HT-29 (cell line): ENCODE results near the gene CCDC90B. TPM values are rescaled to one million over a fixed set of nuclear protein-coding genes. Genes with fewer than 3 reads are reported as not detected.
A peak's percentile ranks its signal among the peaks of the same experiment; 100 is the strongest.

Experiments used
- DNase-seq: peaks from one replicate; pipeline ENCODE4 v3.0.0-alpha.2; 2015; ENCODE audit warnings: low spot score
- small RNA-seq: library from RNA; depleted of rRNA; stranded (forward); fragments of <200 nt; gene quantifications from one replicate; pipeline ENCODE3, GENCODE V24; 2014
- total RNA-seq: library from RNA; depleted of rRNA; stranded (reverse); fragments of >200 nt; shearing (Covaris generic); gene quantifications from 2 replicates; pipeline ENCODE4 v1.2.3, GENCODE V29; 2014; rRNA removed

Gene CCDC90B
- total RNA-seq, 1 experiment from 2014 or later, result 29.9 TPM

DNA sequence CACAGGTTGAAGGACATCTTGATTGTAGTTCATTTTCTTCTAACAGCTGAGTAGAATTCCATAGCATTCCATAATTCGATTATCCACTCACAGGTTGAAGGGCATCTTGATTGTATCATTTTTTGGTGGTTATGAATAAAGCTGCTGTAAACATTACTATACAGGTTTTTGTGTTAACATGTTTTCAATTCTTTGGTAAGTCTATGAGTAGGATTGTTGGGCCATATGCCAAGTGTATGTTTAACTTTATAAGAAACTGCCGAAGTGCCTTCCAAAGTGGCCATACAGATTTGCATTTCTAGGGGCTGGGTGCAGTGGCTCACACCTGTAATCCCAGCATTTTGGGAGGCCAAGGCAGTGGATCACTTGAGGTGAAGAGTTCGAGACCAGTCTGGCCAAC lies 48.1 kb downstream of the CCDC90B start:
- DNase-seq, result no peak

DNA sequence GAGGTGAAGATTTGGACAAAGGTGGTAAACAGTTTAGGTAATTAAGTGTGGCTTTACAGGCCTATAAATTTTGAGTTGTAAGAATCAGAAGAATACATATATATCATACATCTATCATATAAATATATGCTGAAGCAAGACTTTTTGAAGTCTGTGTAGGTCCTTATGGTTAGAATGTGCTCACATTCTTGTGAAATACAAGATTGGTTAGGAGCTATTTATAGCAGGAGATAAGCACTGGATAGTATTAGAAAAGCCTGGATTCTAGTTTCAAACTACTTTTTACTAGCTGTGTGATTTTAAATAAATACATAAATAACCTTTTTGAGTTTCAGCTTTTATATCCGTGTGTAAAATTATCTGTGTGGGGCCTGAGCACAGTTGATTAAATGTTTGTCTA lies 50.3 kb downstream of the CCDC90B start:
- DNase-seq, result no peak

DNA sequence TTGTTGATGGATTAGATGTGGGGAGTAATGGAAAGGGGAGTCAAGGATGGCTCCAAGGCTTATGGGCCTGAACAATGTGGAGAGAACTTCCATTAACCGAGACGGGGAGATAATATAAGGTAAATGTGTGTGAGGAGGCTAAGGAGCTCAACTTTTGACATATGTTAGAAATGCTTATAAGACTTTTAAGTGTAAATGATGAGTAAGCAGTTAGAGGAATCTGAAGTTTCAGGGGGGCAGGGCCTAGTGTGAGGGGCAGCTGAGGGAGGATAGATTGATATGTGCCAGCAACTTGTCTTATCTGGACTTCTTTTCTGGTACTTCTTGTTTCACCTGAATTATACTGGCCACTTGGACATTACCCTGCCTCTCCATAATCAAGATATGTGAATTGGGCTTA lies 62.7 kb downstream of the CCDC90B start:
- no peak for DNase-seq

DNA sequence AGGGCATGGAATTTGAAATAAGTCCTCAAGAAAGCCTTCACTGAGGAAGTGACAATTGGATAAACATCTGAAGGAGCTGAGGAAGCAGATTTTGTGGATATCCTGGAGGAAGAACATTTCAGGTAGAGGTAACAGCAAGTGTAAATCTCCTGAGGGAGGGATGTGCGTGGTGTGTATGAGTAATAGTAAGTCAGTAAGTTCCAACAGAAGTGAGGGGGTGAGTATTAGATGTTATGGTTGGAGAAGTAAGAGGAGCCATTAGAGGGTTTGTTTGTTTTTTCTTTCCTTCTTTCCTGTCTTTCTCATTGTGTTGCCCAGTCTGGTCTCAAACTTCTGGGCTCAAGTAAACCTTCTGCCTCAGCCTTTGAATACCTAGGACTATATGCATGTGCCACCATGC lies 63.7 kb downstream of the CCDC90B start:
- DNase-seq, result no peak

DNA sequence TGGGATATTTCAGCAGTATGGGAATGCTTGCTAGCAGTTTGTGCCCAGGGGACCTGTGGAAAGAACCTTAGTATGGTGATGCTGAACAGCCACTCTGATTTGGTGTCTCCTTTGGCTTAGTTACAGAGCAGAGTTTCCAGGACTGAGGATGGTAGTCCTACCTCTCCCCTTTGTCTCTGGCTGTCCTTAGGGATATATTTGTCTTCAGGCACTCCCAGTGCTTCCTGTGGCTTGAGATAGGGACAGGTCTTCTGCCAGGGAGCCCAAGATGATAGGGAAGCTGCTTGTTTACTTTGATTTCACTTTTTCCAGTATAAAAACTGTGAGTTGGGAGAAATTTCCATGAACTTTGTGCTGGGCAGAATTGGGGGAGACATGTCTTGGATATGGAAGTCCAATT lies 64.5 kb downstream of the CCDC90B start:
- no peak for DNase-seq

DNA sequence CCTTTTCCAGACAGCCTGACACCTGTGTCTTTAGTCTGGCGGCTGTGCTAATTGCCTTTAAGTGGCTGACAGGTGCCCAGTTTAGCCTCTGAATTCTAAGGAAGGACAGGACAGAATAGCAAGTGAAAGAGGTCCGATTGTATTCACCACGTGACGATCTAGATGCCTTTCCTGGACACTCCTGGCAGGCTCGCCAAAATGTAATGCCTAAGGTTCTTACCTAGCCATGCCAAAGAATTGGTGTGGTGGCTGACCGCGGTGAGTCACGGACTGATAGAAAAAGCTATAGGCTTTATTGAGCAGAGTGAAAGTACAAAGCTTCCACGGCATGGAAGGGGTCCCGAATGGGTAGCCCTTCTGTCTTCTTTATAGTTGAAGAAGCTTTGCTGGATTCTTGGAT lies 65.9 kb downstream of the CCDC90B start:
- DNase-seq, result no peak

DNA sequence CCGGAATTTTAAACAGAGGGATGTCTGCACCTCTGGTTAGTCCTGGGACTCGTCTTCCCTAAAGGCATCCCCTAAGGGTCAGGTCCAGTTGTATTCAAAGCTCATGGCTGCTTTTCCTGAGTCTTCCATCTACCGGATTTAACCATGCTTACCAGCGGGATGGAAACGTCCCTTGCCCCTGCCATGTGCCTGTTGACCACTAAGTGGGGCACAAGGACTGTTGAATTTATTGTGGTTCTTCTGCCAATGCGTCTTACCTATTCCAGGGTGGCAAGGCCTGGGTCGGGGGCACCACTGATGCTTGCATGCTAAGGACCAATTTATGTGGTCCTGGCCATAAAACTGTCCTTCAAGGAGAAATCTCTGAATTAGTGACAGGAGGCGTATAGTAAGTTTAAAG lies 67.1 kb downstream of the CCDC90B start:
- DNase-seq, result peak; percentile 43

Small RNAs within 50 kb of the gene (small RNA-seq; reads per million reads assigned to genes)
- gene AP000873.5, result not detected

Other genes with a start within 250 kb of the CCDC90B start
- gene RAB30, start 214.5 kb downstream of the CCDC90B start, total RNA-seq, result 1.1 and 1.2 TPM in 2 replicates
- 44.6 and 58.3 TPM in 2 replicates for gene PCF11, start 129.2 kb downstream of the CCDC90B start, total RNA-seq
- 4.6 and 6.2 TPM in 2 replicates for gene ANKRD42, start 92.7 kb downstream of the CCDC90B start, total RNA-seq